Placental epithelial cell (primary cell): ENCODE data around the gene OR13C3. TPM values are rescaled to one million over a fixed set of nuclear protein-coding genes. Genes with fewer than 3 reads are reported as not detected.

ENCODE experiments used
- total RNA-seq: library from RNA; depleted of rRNA; stranded (reverse); fragments of >200 nt; gene quantifications from 2 replicates; pipeline ENCODE4 v1.2.3, GENCODE V29; 2012

Gene OR13C3
- not detected in 2 replicates for total RNA-seq

GRCh38 chr9:104536756-104537155 lies at the start of gene OR13C3:
Gene OR13C3, minus strand, starts transcription at chr9:104536856. Its CDS starts 133 bp downstream, at chr9:104536723.

GRCh38 chr9:104568868-104569267 lies 32.2 kb upstream of the OR13C3 start, which contains the start of gene OR13C8:
Gene OR13C8, plus strand, starts transcription at chr9:104569168. Its CDS starts 0 bp downstream, at chr9:104569168.

GRCh38 chr9:104527109-104527508 lies 9.5 kb downstream of the OR13C3 start, which contains the start of gene OR13C4:
Gene OR13C4, minus strand, starts transcription at chr9:104527209. Its CDS starts 0 bp downstream, at chr9:104527209.

GRCh38 chr9:104503963-104504362 lies 32.7 kb downstream of the OR13C3 start, which contains the start of gene OR13F1:
Gene OR13F1, plus strand, starts transcription at chr9:104504263. Its CDS starts 0 bp downstream, at chr9:104504263.

Other genes starting within 250 kb of the OR13C3 start
- gene OR13F1, start 32.6 kb downstream of the OR13C3 start, total RNA-seq, result not detected in 2 replicates
- gene OR13C4, start 9.6 kb downstream of the OR13C3 start, total RNA-seq, result not detected in 2 replicates
- not detected in 2 replicates for gene OR13C8, start 32.3 kb upstream of the OR13C3 start, total RNA-seq
- gene OR13C5, start 62.6 kb upstream of the OR13C3 start, total RNA-seq, result not detected in 2 replicates
- not detected in 2 replicates for gene OR13C2, start 68.8 kb upstream of the OR13C3 start, total RNA-seq
- gene OR13C9, start 81.3 kb upstream of the OR13C3 start, total RNA-seq, result not detected in 2 replicates
- not detected in 2 replicates for gene OR13D1, start 157.7 kb upstream of the OR13C3 start, total RNA-seq
- gene NIPSNAP3A, start 210.8 kb upstream of the OR13C3 start, total RNA-seq, result 24.3 and 49.5 TPM in 2 replicates
- 0.39 and 0.65 TPM in 2 replicates for gene NIPSNAP3B, start 227.3 kb upstream of the OR13C3 start, total RNA-seq